Measurements from ENCODE around the gene DEXI.
"Not testable (repeated sequence)": the region's sequence is repeated elsewhere in the genome, so short reads cannot be mapped to it uniquely, and the experiment has no call there.

DEXI gene

DNA sequence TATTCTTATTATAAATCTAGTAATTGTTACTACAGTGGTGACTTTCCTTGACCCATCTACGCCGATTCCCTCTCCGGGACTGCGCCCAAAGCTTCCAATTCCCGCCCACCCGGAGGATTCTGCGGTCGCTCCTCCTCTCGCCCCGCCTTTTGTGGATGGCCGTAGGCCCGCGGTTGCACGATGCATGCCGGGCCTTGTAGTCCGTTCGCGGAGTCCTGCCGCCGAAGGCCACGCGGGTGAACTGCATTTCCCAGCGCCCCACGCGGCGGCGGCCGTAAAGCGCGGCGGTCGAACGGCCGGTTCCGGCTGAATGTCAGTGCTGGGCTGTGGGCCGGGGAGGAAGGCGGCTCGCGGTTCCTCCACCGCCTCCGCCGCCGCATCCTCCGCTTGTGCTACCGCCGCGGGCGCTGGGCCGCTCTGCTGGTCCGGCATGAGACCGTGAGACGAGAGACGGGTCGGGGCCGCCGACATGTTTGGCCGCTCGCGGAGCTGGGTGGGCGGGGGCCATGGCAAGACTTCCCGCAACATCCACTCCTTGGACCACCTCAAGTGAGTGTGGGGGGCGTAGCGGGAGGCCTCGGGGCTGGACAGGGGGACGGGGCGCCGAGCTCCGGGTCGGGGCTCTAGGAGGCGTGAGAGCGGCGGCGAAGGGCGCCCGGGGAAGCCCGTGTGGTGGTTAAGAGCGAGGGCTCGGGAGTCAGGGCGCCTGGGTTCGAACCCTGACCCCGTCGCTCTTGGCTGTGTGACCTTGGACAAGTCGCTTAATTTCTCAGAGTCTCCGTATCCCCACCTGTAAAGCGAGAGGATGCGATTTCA lies 2.2 kb upstream of the DEXI start, which contains the start of gene CLEC16A:
Gene CLEC16A, plus strand, starts transcription at position 316 of the 816 bp plus-strand sequence. Its CDS starts 154 bp downstream, at position 470.
- no peak for TF ChIP-seq CTCF (IDR thresholded peaks at IDR 0.05; ENCODE audit: low read depth, low read length, missing control alignments)
- peak; percentile 80 for DNase-seq (ENCODE audit: extremely low read depth, low read depth)
- H3K4me3 ChIP-seq (replicated peaks; ENCODE audit: low read depth, low read length): peak within 1 kb of the TSS; percentile 81

GRCh38 chr16:10943064-10943353 lies 741 bp upstream of the DEXI start:
- DNase-seq (ENCODE audit: extremely low read depth, low read depth): no peak
- H3K4me3 ChIP-seq (replicated peaks; ENCODE audit: low read depth, low read length): peak overlapping the region; percentile 93; the same call in 1 of the 2 replicates
- TF ChIP-seq CTCF (IDR thresholded peaks at IDR 0.05; ENCODE audit: low read depth, low read length, missing control alignments): no peak

DNA sequence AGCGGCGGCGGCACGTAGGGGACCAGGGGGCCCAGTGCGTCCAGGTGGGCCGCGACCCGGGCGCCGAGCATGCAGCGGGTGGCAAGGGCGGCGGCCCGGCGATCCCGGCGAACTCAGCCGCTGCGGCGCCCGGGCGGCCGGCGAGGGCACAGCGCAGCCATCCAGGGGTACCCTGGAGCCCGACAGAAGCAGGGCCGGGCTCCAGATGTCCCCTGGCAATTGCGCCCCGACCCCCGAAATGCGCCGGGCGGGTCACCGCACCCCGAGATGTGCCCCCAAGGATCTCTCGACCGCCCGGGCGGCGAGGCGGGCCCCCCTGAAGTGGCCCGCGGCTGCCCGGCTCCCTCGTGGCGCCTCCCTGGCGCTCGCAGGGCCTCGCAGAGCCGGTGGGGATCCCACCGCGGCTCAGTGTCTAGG lies 325 bp downstream of the DEXI start:
- not testable (repeated sequence) for DNase-seq (ENCODE audit: extremely low read depth, low read depth)
- peak overlapping the region; percentile 93 for H3K4me3 ChIP-seq (replicated peaks; ENCODE audit: low read depth, low read length)

DNA sequence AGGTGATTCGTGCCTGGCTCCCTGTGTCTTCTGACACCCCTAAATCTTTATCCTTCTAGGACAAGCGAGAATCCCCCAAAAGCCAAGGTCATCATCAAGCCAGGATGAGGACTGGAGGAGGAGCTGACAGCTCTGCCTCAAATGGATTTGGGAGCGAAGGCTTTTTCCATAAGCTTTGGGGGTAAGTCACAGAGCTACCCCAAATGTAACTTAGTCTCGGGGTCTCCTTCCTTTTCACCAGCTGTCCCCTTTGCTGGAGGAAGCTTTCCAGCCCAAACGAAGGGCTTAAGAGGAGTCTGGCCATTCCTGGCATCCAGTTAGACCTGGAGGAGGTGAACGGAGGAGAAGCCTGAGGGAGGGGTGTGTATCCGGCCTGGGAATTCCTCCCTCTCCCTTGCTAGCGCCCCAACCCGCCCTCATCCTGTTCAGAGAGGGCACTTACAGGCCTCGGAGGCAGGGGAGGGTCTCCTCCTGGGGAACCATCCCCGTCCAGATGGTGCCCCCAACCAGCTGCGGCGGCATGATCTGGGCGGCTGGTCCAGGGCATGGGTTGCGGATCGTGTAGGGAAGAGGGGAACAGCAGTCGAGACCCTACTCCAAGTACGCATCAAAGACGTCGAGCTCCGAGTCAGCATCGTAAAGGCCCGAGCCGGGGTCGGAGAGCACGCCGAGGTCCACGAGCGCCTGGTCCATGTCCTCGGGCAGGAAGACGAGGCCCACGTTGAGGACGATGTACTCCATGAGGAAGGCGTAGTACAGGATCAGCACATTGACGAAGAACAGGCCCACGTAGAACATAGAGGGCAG lies 938 bp downstream of the DEXI start:
- DNase-seq (ENCODE audit: extremely low read depth, low read depth): no peak
- no peak for TF ChIP-seq CTCF (IDR thresholded peaks at IDR 0.05; ENCODE audit: low read depth, low read length, missing control alignments)
- peak overlapping the region; percentile 93 for H3K4me3 ChIP-seq (replicated peaks; ENCODE audit: low read depth, low read length)

DNA sequence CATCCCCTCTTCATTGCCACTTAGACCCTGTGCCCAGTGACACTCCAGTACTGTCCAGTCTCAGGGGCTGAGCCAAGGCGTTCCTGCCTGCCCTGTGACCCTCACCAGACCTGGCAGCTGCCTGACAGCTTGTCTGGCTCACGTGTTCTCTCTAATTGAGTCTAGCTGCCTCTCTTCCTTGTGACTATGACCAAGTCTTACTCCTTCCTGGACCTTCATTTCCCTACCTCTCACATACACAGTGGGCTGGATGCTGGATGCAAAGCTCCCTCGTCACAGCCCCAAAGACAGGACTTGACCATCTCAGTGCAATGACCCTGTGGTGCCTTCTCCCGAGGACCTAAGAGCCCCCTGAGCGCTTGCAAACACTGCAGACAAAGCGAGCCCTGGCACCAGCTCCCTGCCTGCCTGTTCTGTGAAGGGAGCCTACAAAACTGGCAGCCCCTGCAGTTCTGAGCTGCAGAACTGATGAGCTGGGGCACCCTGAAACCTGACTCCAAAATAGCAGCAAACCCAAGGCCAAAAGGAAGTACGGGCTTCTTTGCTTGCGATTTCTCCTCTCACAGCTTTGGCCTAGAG lies 1.7 kb downstream of the DEXI start:
- H3K4me3 ChIP-seq (replicated peaks; ENCODE audit: low read depth, low read length): peak overlapping the region; percentile 93
- no peak for TF ChIP-seq CTCF (IDR thresholded peaks at IDR 0.05; ENCODE audit: low read depth, low read length, missing control alignments)
- no peak for DNase-seq (ENCODE audit: extremely low read depth, low read depth)

DNA sequence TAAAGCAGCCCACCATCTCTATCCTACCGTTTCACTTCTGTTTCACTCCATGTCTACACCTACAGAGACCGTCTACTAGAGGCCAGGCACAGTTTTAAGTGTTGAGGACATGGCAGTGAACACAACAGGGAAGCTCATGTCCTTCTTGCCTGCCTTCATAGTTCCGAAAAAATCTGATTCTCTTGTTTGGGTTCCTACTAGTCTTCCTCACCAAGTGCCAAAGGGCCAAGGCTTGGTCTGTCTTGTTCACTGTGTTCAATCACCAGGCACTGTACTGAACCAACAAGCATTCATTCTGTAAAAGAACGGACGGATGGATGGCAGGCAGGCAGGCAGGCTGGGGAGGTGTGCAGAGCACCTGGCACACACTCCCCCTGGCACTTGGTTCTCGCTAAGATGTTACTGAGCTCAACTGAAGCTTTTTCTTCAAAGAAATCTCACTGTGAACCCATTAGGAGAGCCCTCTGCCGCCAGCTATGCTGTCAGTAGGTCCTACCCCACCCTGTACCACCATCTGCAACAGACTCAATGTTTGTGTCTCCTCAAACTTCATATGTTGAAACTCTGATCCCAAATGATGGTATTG lies 2.5 kb downstream of the DEXI start:
- TF ChIP-seq CTCF (IDR thresholded peaks at IDR 0.05; ENCODE audit: low read depth, low read length, missing control alignments): no peak
- DNase-seq (ENCODE audit: extremely low read depth, low read depth): no peak
- H3K4me3 ChIP-seq (replicated peaks; ENCODE audit: low read depth, low read length): peak overlapping the region; percentile 93
